HG03558 (cell line): ENCODE data around the gene RANBP3L.
"Not testable (repeated sequence)": the region's sequence is repeated elsewhere in the genome, so short reads cannot be mapped to it uniquely, and the experiment has no call there.

ENCODE experiments used
- ATAC-seq: cut with Tn5 transposase; IDR thresholded peaks from one replicate; pipeline ENCODE4 v1.9.1; 2021; ENCODE audit warnings: moderate number of reproducible peaks; ENCODE audit not compliant: unreplicated experiment; ENCODE audit errors: extremely low read depth

RANBP3L gene

GRCh38 chr5:36301858-36302603 is at the start of gene RANBP3L:
Gene RANBP3L (minus strand): TSS chr5:36301902. CDS start chr5:36301416, 486 bp downstream.
- no peak for ATAC-seq

DNA sequence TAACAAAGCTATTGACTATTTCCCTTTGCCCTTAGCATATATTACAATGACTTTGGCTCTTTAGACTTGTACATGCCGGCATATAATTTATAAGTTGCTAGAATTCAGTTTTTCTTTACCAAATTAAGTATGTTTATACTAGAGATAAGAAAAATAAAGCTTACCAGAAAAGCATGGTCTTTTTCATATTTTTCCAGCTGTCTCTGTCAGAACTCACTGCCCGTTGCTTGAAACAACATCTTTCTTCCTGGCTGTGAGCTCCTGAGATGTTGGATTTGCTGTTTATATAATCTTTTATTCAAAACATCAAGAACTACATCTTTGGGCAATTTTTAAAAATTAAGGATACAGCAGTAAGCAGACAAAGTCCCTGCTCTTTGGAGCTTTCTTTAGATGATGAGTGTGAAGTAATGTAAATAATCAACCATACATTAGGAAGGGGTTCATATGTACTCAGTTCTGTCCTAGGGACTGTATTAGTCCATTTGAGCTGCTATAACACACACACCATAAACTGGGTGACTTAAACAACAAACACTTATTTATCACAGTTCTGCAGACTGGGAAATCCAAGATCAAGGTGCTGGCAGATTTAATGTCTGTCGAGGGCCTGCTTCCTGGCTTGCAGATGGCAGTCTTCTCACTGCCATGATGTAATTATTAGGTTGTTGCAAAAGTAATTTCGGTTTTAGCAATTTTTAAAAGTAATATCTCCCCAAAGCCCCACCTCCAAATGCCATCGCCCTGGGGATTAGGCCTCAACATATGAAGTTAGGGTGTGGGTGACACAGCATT is 45.4 kb upstream of the RANBP3L start:
- ATAC-seq = no peak

DNA sequence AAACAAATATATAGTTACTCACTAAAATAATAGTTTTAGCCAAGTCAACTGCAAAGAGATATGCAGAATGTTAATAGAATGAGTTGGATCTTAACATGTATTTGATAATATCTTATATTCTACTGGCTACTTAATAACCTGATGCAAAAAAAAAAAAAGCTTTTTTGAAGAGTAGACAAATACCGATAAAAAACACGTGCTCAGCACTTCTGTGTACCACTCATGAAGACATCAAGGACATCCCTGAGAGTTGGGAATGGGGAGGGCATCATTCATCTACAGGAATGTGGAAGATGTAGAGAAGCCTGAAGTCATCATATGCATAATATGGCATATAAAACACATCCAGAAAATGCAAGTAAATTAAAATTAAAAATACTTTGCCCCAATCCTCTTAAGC is 43.2 kb upstream of the RANBP3L start:
- ATAC-seq = no peak

DNA sequence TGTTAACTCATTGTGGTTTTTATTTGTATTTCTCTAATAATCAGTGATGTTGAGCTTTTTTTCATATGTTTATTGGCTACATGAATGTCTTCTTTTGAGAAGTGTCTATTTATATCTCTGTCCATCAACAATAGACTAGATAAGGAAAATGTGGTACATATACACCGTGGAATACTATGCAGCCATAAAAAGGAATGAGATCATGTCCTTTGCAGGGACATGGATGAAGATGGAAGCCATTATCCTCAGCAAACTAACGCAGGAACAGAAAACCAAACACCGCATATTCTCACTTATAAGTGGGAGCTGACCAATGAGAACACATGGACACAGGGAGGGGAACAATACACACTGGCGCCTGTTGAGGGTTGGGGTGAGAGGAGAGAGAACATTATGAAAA is 40.0 kb upstream of the RANBP3L start:
- ATAC-seq = not testable (repeated sequence)

GRCh38 chr5:36337597-36337996 is 35.9 kb upstream of the RANBP3L start:
- ATAC-seq = no peak

DNA sequence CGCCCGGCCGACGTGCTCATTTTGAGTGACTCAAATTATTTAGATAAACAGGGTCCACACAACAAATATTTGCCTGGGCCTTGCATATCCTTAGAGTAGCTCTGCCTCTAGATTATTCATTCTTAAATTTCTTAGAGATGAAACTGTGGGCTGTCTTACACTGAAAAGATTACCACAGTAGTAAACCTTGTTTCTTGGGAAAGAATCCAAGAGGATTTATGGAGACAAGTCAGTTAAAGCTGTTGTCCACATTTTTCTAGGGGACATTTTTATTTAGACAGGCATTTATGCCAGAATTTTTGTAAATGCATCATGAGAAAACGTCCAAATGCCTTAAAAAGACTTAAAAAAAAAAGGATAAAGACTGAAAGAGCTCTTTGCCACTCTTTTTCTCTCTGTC is 32.6 kb upstream of the RANBP3L start:
- ATAC-seq = no peak

GRCh38 chr5:36332720-36333119 is 31.0 kb upstream of the RANBP3L start:
- not testable (repeated sequence) for ATAC-seq

- ATAC-seq = no peak
Measured at GRCh38 chr5:36325196-36325595, 23.5 kb upstream of the RANBP3L start.

DNA sequence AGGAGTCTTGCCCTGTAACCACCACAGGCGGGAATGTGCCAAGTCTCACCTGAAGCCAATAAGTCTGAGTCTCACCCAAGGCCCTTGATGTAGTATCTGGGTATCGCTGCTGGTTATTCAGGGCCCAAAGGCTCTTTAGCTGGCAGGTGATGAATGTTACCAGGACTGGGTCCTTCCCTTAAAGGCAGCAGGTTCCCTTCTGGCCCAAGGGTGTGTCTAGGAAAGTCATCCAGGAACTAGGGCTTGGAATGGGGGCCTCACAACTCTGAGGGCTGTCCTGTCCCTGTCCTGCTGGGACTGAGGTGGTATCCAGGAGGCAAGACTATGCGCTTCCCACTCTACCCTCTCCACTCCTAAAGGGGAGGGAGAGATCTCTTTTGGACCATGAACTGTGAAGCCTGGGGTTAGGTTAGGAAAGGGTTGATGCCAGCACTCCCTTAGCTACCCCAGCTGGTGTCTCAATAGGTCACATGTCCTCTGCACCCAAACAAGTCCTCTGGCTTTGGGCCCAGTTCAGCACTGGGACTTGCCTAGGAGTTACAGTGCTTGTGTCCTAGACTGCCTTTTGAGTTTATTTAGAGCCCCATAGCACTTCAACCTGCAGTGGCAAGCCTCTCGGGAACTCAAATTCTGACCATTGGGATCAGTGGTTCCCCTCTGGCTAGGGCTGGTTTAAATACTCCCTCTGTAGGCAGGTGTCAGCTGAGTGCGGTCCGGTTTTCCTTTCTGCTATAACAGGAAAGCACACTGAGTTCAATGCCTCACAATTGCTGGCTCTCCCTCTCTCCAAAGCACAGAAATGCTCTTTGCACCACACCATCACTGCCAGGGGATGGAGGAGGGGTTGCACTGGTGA is 22.5 kb upstream of the RANBP3L start:
- ATAC-seq = no peak

DNA sequence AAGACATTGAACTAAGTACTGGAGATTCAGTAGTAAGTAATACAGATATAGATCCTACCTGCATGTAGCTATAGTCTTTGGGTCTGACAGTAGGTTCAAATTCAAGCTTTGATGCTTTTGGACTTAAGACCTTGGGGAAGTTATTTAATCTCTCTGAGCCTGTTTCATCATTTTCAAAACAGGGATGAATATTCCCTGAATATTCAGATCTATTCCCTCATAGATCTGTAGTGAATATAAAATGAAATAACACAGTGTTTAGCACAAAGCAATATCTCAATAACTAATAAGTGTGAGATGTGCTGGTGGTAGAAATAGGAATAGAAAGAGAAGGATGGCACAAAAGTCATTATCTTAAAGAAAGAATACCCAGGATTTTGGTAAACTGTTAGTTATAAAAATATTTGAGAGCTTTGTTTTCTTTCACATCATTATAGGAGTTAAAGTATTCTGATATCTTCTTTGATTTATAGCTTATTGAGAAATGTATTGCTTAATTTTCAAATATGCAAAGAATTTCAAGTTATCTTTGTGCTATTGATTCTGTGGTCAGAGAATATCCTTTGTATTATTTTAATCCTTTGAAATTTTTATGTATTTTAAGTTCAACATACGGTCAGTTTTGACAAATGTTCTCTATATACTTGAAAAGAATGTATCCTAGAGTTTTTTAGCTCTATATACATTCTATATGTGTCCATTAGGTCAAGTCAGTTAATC is 11.4 kb upstream of the RANBP3L start:
- no peak for ATAC-seq

GRCh38 chr5:36311956-36312355 is 10.3 kb upstream of the RANBP3L start:
- no peak for ATAC-seq

DNA sequence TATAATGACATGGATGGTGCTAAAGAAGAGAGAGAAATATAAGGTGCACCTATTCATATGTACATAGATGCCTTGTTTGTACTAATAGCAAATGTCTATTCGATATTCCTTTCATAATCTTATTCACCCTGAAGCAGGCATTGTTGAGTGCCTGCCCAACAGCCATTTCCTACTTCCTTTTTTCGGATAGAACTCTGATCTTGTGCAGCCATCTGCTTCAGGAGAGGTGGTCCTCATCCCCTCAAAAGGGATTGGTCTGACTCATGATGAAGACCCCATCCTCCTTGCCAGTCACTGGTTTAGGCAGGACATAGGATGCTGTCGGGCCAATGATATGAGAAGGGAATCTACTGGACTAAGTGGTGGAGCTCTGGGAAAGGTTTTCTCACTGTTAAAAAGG is 8.4 kb upstream of the RANBP3L start:
- no peak for ATAC-seq

GRCh38 chr5:36305571-36306326 is 4.0 kb upstream of the RANBP3L start:
- no peak for ATAC-seq

DNA sequence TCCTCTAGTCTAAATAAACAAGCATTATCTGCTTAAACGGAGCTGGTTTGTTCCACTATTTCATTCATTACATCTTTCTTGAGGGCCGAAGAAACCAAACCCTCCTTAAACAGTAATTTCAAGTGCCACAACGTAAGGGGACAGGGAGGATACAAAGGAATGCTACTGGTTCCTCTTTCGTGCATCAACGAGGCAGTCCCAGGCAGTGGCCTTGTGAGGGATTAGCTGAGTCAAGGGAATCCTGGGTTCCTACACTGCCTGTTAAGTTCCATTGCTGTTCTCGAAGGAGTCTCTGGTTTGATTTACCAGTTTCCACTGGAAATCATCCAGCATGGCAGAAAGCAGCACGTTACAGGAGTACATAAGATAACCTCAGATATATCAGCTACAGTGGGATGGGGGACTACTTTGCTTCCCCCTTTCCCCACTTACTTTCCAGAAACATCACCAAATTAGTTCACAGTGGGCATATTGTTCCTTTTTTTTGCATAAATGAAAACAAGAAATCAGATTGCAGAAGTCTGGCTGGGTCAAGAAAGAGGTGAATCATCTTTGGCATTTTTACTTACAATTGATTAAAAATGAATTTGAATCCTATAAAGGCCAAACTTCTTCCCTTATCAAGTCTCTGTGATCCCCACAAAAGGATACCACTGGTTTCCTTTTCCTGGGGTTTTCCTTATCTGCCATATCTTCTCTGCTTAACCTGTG is 2.5 kb upstream of the RANBP3L start:
- no peak for ATAC-seq

GRCh38 chr5:36300927-36301540 is 668 bp downstream of the RANBP3L start:
- no peak for ATAC-seq

DNA sequence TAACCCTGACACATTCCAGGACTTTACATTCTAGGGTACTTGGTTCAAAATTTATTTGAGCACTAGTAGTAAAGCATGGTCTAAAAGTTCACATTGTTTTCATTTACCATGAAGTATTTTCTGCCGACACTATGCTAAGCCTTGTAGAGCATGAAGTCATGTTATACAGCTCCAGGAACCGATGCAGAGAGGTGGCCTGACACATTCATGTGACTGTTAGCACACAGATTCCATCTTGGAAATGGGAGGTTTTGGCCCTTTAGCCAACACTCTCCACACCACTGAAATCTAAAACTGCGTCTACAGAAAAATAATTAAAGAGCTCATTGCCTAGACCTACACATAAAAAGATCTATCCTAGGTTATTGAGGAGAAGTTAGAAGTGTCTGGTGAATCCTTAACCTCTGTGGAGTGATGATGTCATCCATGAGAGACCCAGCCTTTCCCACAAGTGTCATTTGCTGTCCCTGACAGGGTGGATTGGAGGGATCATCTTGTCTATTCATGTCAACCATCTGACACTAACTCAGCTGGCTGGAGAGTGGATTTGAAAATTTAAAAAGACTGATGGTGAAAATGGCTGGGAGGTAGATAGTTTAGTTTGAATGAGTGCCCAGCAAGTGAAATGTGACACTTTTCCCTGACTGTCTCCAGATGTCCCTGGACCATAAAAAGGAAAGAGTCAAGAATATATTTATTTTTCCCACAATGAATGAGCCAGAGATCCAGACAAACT is 1.3 kb downstream of the RANBP3L start:
- ATAC-seq = no peak

GRCh38 chr5:36298552-36298951 is 3.1 kb downstream of the RANBP3L start:
- ATAC-seq = no peak

DNA sequence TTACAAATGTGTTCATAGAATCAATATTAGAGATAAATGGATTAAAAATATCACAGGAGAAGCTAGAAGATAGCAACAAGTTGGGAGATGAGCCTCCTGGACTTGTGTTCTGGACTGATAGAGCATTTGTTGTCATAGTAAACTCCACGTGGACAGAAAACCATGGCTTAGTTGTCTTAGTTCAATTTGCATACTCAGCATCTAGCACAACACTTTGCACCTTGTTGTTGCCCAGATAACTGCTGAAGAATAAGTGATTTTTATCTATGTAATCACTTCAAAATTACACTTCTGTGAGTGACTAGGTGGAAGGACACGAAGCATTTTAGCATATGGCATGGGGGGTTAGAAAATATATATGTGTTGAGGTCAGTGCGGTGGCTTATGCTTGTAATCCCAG is 4.0 kb downstream of the RANBP3L start:
- ATAC-seq = no peak
